ENCODE measurements around the gene HOXD8. TPM values are rescaled to one million over a fixed set of nuclear protein-coding genes. Genes with fewer than 3 reads are reported as not detected.

The HOXD8 gene
- total and polyA plus RNA-seq, 2 of the 8 experiments (the other 6 are each of a cell fraction or from before 2014, with no cell fraction given): not detected

GRCh38 chr2:176107731-176108181 lies 21.7 kb upstream of the HOXD8 start:
- Histone ChIP-seq H2BK5ac (ENCODE audit: low read depth, low read length) (no peak overlapping the region), H4K20me1 (replicated peaks in 1 of 2; ENCODE audit: control insufficient read depth in 1 of 2, insufficient read depth in 2 of 2, low read length in 2 of 2) (peaks cover 16 to 38% of the 10 kb centered on the region in 2 experiments), H4K91ac (replicated peaks; ENCODE audit: insufficient read length, low read length) (no peak overlapping the region), H4K8ac (ENCODE audit: extremely low read depth, insufficient read depth, low read length) (no peak overlapping the region), H3K4ac (replicated peaks; ENCODE audit: insufficient read length, low read depth, low read length) (no peak overlapping the region), H3K79me1 (ENCODE audit: low read depth, low read length) (no peaks in the 10 kb centered on the region), H3K56ac (replicated peaks; ENCODE audit: insufficient read length, low read depth, low read length) (no peak overlapping the region), H3K23ac (ENCODE audit: insufficient read length) (no peak overlapping the region), H2AK5ac (ENCODE audit: low read depth, low read length) (no peak overlapping the region), H3K23me2 (ENCODE audit: low read depth, low read length) (0 out of 2 replicates have a peak, but pooled peaks cover 2% of the 10 kb centered on the region), H3K79me2 (ENCODE audit: control insufficient read depth in 1 of 2, insufficient read depth in 2 of 2, low read length in 2 of 2) (no peaks in the 10 kb centered on the region), H3K18ac (ENCODE audit: extremely low read depth, low read length) (no peak overlapping the region; the same call in 1 of the 2 replicates), H3K4me2 (ENCODE audit: insufficient read depth in 1 of 2, low read depth in 2 of 2, low read length in 2 of 2) (peak overlapping the region in 1 of 2 experiments; percentile 18; a peak in 1 of 4 replicates), H3K27ac (ENCODE audit: low read depth, low read length) (no peak overlapping the region), H3K4me1 (replicated peaks in 1 of 4; ENCODE audit: control insufficient read depth in 3 of 4, insufficient read depth in 4 of 4, low read length in 3 of 4) (peaks cover 0 to 21% (median 10%) of the 10 kb centered on the region in 4 experiments; a peak in 5 of 7 replicates), H4K5ac (ENCODE audit: insufficient read length, low read depth, low read length) (no peak overlapping the region), H3K14ac (ENCODE audit: insufficient read length) (no peak overlapping the region), H2BK20ac (ENCODE audit: low read length) (no peak overlapping the region), H3K4me3 (ENCODE audit: extremely low read depth in 1 of 4, insufficient read depth in 2 of 4, low read depth in 3 of 4, low read length in 4 of 4) (no peak overlapping the region), H3K27me3 (replicated peaks in 1 of 4; ENCODE audit: control insufficient read depth in 3 of 4, extremely low read depth in 1 of 4, insufficient read depth in 3 of 4, low read length in 3 of 4) (peaks cover 98 to 99% (median 99%) of the 10 kb centered on the region in 4 experiments), H2BK15ac (ENCODE audit: low read length) (no peak overlapping the region), H3K9ac (replicated peaks in 1 of 4; ENCODE audit: extremely low read depth in 1 of 4, low read depth in 3 of 4, low read length in 3 of 4) (no peak overlapping the region), H3K9me3 (ENCODE audit: insufficient read depth in 2 of 2, low read depth in 1 of 2, low read length in 1 of 2) (no peaks in the 10 kb centered on the region), H2AFZ (ENCODE audit: low read length) (no peak overlapping the region), H3K36me3 (ENCODE audit: control insufficient read depth in 2 of 4, insufficient read depth in 4 of 4, low read length in 3 of 4) (peaks cover 0 to 8% (median 0%) of the 10 kb centered on the region in 4 experiments; a peak in 1 of 8 replicates), H2BK120ac (replicated peaks; ENCODE audit: low read depth, low read length) (no peak overlapping the region), H2BK12ac (ENCODE audit: low read depth, low read length) (no peak overlapping the region)
- DNase-seq (ENCODE audit: low read depth in 1 of 2, low spot score in 2 of 2) (peak in 1 of 2 experiments; percentile 56), FAIRE-seq (no peak)
- peak; percentile 79 for TF ChIP-seq EZH2 (IDR thresholded peaks at IDR 0.05; ENCODE audit: low read depth, low read length, severe bottlenecking)
- TF ChIP-seq CBX8 (IDR thresholded peaks at IDR 0.05; ENCODE audit: borderline replicate concordance, low read depth, low read length): no peak
- 0 out of 2 replicates have a peak, but pooled peaks have one; percentile 2 for TF ChIP-seq SUZ12 (IDR thresholded peaks at IDR 0.05; ENCODE audit: low read length)
- 7% methylated on average over 11 of the region's 59 CpGs; no CpG with 5 or more reads in 1 of the 2 experiments for WGBS, 2 experiments (ENCODE audit: extremely low coverage in 1 of 2, insufficient coverage in 1 of 2, insufficient read length in 1 of 2, insufficient replicate concordance in 2 of 2, low coverage in 1 of 2, low lambda C conversion rate in 2 of 2, missing lambda C conversion rate in 1 of 2)
- ChIA-PET POLR2A (ENCODE audit: partially characterized antibody) (no interaction called here), CTCF (ENCODE audit: partially characterized antibody) (interaction anchor here (0.6 to 1.2 kb wide), 2 partner anchors 12 to 32 kb away, joined by 3 read pairs; no protein-coding TSS in a partner anchor)
